Osteoblast (primary cell): ENCODE measurements around the gene HEBP1. TPM values are rescaled to one million over a fixed set of nuclear protein-coding genes. Genes with fewer than 3 reads are reported as not detected.

Experiments used
- DNase-seq: peaks from one replicate; pipeline ENCODE4 v3.0.0; 2011; ENCODE audit warnings: low spot score, mixed read lengths; ENCODE audit not compliant: insufficient read length; ENCODE audit errors: missing footprints
- H2AFZ ChIP-seq: 2 replicates; pipeline ENCODE4 v1.6.0; 2011; ENCODE audit warnings: mild to moderate bottlenecking, low read length
- H3K27ac ChIP-seq: 2 replicates; pipeline ENCODE4 v1.5.1; 2011; ENCODE audit warnings: mild to moderate bottlenecking, low read depth, low read length, moderate library complexity
- H3K27me3 ChIP-seq: 2 replicates; pipeline ENCODE4 v1.6.0; 2012; ENCODE audit warnings: mild to moderate bottlenecking, control low read depth, inconsistent platforms, low read length, moderate library complexity; ENCODE audit not compliant: insufficient read depth
- H3K36me3 ChIP-seq: 2 replicates; pipeline ENCODE4 v1.5.1; 2011; ENCODE audit warnings: mild to moderate bottlenecking, low read length, control low read depth, moderate library complexity; ENCODE audit not compliant: insufficient read depth
- H3K4me1 ChIP-seq: 2 replicates; pipeline ENCODE4 v1.5.1; 2011; ENCODE audit warnings: mild to moderate bottlenecking, low read length, control low read depth, moderate library complexity; ENCODE audit not compliant: insufficient read depth
- H3K4me2 ChIP-seq: 2 replicates; pipeline ENCODE4 v1.6.0; 2011; ENCODE audit warnings: mild to moderate bottlenecking, low read length; ENCODE audit not compliant: insufficient read depth
- H3K4me3 ChIP-seq: fragments of 200-600 bp; sonication (generic); 3 replicates; pipeline ENCODE4 v1.5.1; 2012; ENCODE audit warnings: mild to moderate bottlenecking, low read length, inconsistent platforms; ENCODE audit not compliant: insufficient read depth
- H3K79me2 ChIP-seq: 2 replicates; pipeline ENCODE4 v1.6.0; 2012; ENCODE audit warnings: mild to moderate bottlenecking, low read length, control low read depth, inconsistent platforms; ENCODE audit not compliant: insufficient read depth
- H3K9me3 ChIP-seq: 2 replicates; pipeline ENCODE4 v1.5.1; 2011; ENCODE audit warnings: low read depth, low read length, control low read depth
- H4K20me1 ChIP-seq: 2 replicates; pipeline ENCODE4 v1.6.0; 2012; ENCODE audit warnings: mild to moderate bottlenecking, low read length, control low read depth; ENCODE audit not compliant: insufficient read depth
- CTCF ChIP-seq: IDR thresholded peaks from 2 replicates; pipeline ENCODE4 v1.5.1; 2011; ENCODE audit warnings: mild to moderate bottlenecking, low read depth, low read length, moderate library complexity; ENCODE audit errors: extremely low read depth
- total RNA-seq: library from RNA; depleted of rRNA; stranded (reverse); fragments of >200 nt; gene quantifications from 2 replicates; pipeline ENCODE4 v1.2.3, GENCODE V29; 2012

Gene HEBP1
- total RNA-seq, 1 donor, result 16.6 TPM

DNA sequence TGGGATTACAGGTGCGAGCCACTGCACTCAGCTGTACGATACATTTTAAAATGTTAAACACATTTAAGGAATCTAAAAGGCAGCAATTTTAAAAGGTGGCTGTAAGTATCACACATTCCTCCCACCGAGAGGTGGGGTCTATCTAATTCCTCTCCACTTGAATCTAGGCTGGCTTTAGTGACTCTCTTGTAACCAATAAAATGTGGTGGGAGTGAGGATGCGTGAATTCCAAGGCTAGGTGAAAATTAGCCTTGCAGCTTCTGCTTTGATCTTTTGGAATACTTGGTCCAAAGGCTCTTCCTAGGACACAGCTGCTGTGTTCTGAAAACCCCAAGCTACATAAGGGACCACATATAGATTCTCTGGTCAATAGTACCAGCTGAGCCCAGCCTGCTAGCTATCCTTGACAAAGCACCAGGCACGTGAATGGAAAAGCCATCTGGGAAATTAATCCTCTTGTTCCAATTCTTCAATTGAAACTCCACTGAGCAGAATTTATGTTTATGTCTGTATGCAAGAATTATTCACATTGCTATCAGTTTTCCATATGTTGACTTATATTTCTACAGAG lies 39.3 kb downstream of the HEBP1 start:
- Histone ChIP-seq H3K4me2 (no peak overlapping the region), H3K4me1 (no peaks in the 10 kb centered on the region), H3K4me3 (no peak overlapping the region), H4K20me1 (no peaks in the 10 kb centered on the region), H3K79me2 (no peaks in the 10 kb centered on the region), H3K9me3 (no peaks in the 10 kb centered on the region), H2AFZ (no peak overlapping the region), H3K27ac (no peak overlapping the region), H3K27me3 (no peaks in the 10 kb centered on the region), H3K36me3 (no peaks in the 10 kb centered on the region)
- no peak for TF ChIP-seq CTCF
- DNase-seq, result no peak

DNA sequence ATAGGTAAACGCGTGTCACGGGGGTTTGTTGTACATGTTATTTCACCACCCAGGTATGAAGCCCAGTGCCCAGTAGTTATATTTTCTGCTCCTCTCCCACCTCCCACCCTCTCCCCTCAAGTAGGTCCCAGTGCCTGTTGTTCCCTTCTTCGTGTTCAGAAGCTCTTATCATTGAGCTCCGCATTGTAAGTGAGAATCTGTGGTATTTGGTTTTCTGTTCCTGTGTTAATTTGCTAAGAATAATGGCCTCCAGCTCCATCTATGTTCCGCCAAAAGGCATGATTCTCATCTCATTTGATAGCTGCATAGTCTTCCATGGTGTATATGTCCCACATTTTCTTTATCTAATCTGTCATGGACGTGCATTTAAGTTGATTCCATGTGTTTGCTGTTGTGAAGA lies 41.2 kb downstream of the HEBP1 start:
- H3K36me3 ChIP-seq, result no peaks in the 10 kb centered on the region
- no peak overlapping the region for H3K4me3 ChIP-seq
- no peak for DNase-seq
- peaks cover 11% of the 10 kb centered on the region for H3K4me1 ChIP-seq
- no peak for TF ChIP-seq CTCF
- H4K20me1 ChIP-seq, result no peaks in the 10 kb centered on the region
- no peaks in the 10 kb centered on the region for H3K27me3 ChIP-seq
- no peak overlapping the region for H3K27ac ChIP-seq
- no peak overlapping the region for H3K4me2 ChIP-seq
- no peaks in the 10 kb centered on the region for H3K9me3 ChIP-seq
- no peaks in the 10 kb centered on the region for H3K79me2 ChIP-seq
- H2AFZ ChIP-seq, result no peak overlapping the region

DNA sequence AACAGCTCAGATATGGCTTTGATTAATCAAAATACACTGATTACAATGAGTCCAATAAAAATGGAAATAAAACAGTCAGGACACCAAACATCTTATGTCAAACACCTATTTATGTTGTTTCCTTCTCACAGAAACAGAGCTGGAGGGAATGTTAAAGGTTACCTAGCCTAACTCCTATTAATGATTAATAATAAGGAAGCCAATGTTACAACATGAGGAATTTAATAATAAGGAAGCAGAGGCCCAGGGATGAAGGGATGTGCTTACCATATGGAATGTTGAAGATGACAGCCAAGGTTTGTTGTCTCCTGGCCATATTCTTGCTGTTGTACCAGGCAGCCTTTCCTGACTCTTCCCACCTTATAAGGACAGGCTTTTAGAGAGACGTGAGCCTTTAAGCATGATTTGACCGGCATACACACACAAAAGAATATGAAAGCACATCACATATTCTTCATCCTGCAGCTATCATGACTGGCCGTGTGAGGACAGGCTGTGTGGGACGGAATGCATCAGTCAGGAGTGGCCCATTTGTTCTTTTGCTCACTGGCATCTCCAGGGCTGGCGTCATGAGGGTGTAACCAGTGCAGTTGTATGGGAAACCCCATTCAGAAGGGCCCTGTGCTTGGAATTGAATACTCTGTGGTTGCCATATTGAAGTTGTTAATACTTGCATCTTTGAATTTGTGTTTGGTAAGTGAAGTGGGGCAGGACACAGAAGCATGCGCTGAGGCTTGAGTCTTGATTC lies 45.0 kb downstream of the HEBP1 start:
- no peaks in the 10 kb centered on the region for H3K27me3 ChIP-seq
- no peak for TF ChIP-seq CTCF
- no peaks in the 10 kb centered on the region for H3K36me3 ChIP-seq
- H3K79me2 ChIP-seq, result no peaks in the 10 kb centered on the region
- H3K27ac ChIP-seq, result no peak overlapping the region
- no peak overlapping the region for H3K4me3 ChIP-seq
- DNase-seq, result peak; percentile 35
- no peaks in the 10 kb centered on the region for H4K20me1 ChIP-seq
- peaks cover 11% of the 10 kb centered on the region for H3K4me1 ChIP-seq
- no peak overlapping the region for H3K4me2 ChIP-seq
- no peaks in the 10 kb centered on the region for H3K9me3 ChIP-seq
- no peak overlapping the region for H2AFZ ChIP-seq

DNA sequence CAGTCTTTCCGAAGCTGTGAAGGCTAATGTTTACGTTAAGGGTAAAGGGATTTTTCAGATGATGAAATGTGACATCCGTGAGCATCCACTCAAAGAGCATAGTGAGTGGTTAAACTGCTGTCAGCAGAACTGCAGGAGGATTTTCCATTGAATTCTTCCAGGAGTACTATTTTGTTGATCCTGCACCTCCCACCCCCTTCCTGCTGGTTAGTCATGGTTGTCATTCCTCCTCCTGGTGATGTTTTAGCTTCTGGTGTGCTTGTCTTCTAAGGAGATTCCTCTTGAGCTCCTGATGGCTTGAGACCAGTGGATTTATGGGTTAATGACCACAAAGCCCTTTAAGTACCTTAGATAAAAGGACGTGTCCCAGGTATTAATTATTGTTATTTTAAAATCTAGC lies 45.7 kb downstream of the HEBP1 start:
- H3K4me2 ChIP-seq, result no peak overlapping the region
- no peak for TF ChIP-seq CTCF
- no peaks in the 10 kb centered on the region for H3K36me3 ChIP-seq
- H3K4me3 ChIP-seq, result no peak overlapping the region
- H3K79me2 ChIP-seq, result no peaks in the 10 kb centered on the region
- no peak overlapping the region for H3K27ac ChIP-seq
- no peaks in the 10 kb centered on the region for H4K20me1 ChIP-seq
- no peak overlapping the region for H2AFZ ChIP-seq
- no peaks in the 10 kb centered on the region for H3K27me3 ChIP-seq
- DNase-seq, result no peak
- H3K9me3 ChIP-seq, result no peaks in the 10 kb centered on the region
- H3K4me1 ChIP-seq, result peaks cover 11% of the 10 kb centered on the region
